Cardiac muscle cell (in vitro differentiated cells and primary cell): ENCODE measurements around the gene HOXB7. TPM values are rescaled to one million over a fixed set of nuclear protein-coding genes. Genes with fewer than 3 reads are reported as not detected.

Experiments used
- DNase-seq, 2 donors: peaks; one replicate each; pipeline versions ENCODE4 v3.0.0 to v3.0.0-alpha.2; 2010 to 2017; ENCODE audit warnings: low read depth in 1 of 2, low spot score in 1 of 2
- H3K27ac ChIP-seq: fragments of 200-600 bp; sonication (generic); 2 replicates; pipeline ENCODE4 v1.5.1; 2016
- H3K27me3 ChIP-seq: fragments of 200-600 bp; sonication (generic); 2 replicates; pipeline ENCODE4 v1.6.0; 2016; ENCODE audit warnings: control low read depth
- H3K36me3 ChIP-seq: fragments of 200-600 bp; sonication (generic); 2 replicates; pipeline ENCODE4 v1.5.1; 2016; ENCODE audit warnings: control low read depth
- H3K4me1 ChIP-seq: fragments of 200-600 bp; sonication (generic); 2 replicates; pipeline ENCODE4 v1.8.1; 2017; ENCODE audit warnings: low read depth, mild to moderate bottlenecking, mixed run types
- H3K4me3 ChIP-seq: fragments of 200-600 bp; sonication (generic); 2 replicates; pipeline ENCODE4 v1.5.1; 2016; ENCODE audit warnings: mild to moderate bottlenecking
- H3K9me3 ChIP-seq: fragments of 200-600 bp; sonication (generic); 2 replicates; pipeline ENCODE4 v1.5.1; 2017; ENCODE audit warnings: low read depth, mild to moderate bottlenecking, control low read depth
- polyA plus RNA-seq: library from polyadenylated mRNA; unstranded; fragments of >200 nt; fragmentation: Nextera tagmentation; extraction: Ambion mirVana; gene quantifications from 2 replicates; pipeline ENCODE4 v1.2.1, GENCODE V29; 2016
- total RNA-seq: library from RNA; depleted of rRNA; stranded (reverse); fragments of >200 nt; gene quantifications from 2 replicates; pipeline ENCODE4 v1.2.3, GENCODE V29; 2016
- TF ChIP-seq, protein P1 (sequence below): IDR thresholded peaks from 2 replicates; pipeline ENCODE4 v1.5.1; 2012; ENCODE audit warnings: low read depth, mild to moderate bottlenecking, low read length

HOXB7 gene
- total and polyA plus RNA-seq, 2 experiments from 2014 or later, result not detected

DNA sequence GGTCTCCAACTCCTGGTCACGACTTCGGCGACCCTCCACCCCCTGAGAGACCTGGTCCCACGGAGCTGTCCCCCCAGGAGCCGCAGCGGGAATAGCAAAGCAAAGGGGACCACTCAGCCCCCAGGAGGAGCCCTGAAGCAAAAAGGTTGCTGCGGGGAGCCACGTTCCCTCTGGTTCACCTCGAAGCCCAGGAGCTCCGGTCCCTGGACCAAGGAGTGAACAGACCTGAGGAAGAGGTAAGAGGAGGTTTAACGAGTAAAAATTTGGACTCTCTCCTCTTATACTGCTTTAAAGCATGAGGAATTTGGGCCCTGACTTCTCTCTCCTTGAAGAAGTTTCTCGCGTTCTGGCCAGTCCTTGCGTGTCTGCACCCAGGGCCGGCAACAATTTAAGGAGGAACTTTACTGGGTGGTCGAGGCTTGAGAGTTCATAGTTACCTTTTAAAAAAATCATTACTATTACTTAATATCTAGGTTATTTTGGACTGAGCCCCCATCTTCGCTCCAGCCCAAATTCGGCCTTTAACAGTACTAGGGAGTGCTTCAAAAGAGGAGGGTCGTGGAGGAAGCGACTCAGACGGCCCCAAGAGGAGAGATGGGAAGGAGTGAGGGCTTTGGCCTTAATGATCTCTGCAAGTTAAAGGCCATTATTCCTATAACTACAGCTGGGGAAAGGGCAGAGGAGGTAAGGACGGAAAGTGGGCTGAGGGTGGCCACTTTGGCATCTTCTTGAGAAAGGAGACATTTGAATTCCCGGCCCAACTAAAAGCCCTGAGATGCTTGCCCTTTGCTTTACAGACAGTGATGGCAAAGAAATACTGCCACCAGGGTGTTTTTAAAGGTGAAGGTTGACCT is 32.3 kb upstream of the HOXB7 start:
- Histone ChIP-seq H3K4me1 (no peaks in the 10 kb centered on the region), H3K9me3 (no peaks in the 10 kb centered on the region), H3K27ac (no peak overlapping the region), H3K4me3 (no peak overlapping the region), H3K36me3 (no peaks in the 10 kb centered on the region), H3K27me3 (peaks cover 100% of the 10 kb centered on the region)
- no peak for DNase-seq
- TF ChIP-seq, protein P1, sequence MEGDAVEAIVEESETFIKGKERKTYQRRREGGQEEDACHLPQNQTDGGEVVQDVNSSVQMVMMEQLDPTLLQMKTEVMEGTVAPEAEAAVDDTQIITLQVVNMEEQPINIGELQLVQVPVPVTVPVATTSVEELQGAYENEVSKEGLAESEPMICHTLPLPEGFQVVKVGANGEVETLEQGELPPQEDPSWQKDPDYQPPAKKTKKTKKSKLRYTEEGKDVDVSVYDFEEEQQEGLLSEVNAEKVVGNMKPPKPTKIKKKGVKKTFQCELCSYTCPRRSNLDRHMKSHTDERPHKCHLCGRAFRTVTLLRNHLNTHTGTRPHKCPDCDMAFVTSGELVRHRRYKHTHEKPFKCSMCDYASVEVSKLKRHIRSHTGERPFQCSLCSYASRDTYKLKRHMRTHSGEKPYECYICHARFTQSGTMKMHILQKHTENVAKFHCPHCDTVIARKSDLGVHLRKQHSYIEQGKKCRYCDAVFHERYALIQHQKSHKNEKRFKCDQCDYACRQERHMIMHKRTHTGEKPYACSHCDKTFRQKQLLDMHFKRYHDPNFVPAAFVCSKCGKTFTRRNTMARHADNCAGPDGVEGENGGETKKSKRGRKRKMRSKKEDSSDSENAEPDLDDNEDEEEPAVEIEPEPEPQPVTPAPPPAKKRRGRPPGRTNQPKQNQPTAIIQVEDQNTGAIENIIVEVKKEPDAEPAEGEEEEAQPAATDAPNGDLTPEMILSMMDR, result no peak

DNA sequence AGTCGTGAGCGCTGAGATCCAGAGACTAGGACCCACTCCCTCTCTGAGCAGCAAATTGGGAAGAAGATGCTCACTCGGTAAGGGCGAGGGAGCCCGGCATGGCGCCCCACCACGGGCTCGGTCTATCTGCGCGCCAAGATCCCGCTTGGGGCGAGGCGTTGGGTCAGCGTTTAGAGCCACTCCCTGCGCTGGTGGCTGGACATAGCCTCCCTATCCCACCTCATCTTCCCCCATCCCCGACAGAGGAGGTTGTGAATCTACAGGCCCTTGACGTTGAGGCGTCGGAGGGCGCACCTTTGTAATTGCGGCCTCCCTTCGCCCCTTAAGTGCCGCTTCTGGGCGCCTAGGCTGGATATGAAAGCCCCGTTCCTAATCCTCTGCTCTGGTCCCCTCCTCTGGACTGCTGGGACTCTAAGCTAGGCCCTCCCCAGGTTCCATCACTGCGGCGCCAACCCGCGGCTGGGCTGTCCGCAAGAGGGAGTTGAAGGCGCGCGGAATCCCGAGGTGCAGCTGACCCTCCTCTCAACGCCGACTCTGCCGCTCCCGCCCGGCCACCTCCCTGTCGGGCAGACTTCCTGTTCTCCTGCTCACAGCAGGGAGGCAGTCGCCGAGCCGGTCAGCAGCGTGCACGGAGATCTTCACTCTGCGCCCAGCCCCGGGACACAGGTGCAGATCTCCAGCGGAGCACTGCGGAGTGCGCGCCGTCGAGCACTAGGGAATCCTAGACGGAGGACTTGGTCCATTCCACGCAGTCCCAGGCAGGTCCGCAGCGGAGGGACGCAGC is 31.4 kb upstream of the HOXB7 start:
- Histone ChIP-seq H3K27me3 (peaks cover 100% of the 10 kb centered on the region), H3K4me3 (no peak overlapping the region), H3K27ac (no peak overlapping the region), H3K36me3 (no peaks in the 10 kb centered on the region), H3K4me1 (no peaks in the 10 kb centered on the region), H3K9me3 (no peaks in the 10 kb centered on the region)
- TF ChIP-seq, protein P1, result no peak
- DNase-seq, result no peak

DNA sequence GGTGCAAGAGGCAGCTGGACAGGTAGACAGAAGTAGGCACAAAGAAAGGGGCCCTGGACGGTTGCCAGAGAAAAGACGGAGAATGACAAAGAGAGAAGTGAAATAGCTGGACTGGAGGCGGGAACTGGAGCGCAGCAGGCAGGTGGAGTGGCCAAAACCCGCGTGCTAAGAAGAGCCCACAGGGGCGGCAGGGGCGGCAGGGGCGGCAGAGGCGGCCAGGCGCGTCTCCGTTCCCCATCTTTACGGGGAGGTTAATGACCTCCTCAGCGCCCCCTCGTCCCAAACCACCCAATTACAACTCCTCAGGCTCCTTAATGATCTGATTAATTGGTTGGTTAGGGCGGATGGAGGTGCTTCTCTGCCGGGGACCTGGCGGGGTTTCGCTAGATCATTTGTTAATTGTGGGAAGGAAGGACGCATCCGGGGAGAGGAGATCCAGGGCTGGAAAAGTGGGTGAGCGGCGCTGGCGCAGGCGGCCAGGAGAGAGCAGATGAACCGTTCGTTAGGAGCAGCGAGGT is 30.8 kb upstream of the HOXB7 start:
- Histone ChIP-seq H3K27me3 (peaks cover 100% of the 10 kb centered on the region), H3K4me1 (no peaks in the 10 kb centered on the region), H3K27ac (no peak overlapping the region), H3K4me3 (no peak overlapping the region), H3K9me3 (no peaks in the 10 kb centered on the region), H3K36me3 (no peaks in the 10 kb centered on the region)
- TF ChIP-seq, protein P1, result no peak
- no peak for DNase-seq

DNA sequence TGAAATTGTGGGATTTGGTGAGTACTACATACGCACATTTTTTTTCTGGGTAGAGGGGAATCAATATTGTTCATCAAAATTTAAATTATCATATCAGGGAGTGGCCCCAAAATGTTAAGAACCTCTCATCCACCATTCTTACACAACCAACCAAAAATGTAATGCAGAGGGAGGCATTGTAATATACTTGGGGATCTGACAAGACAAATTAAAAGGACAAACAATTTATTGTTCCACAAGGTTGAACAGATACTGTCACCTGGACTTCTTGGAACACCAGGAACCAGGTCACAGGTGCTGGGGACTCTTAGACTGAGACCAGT is 30.0 kb upstream of the HOXB7 start:
- no peak for DNase-seq
- H3K9me3 ChIP-seq, result no peaks in the 10 kb centered on the region
- peaks cover 100% of the 10 kb centered on the region for H3K27me3 ChIP-seq
- H3K4me1 ChIP-seq, result no peaks in the 10 kb centered on the region
- TF ChIP-seq, protein P1, result no peak
- H3K4me3 ChIP-seq, result no peak overlapping the region
- no peaks in the 10 kb centered on the region for H3K36me3 ChIP-seq
- H3K27ac ChIP-seq, result no peak overlapping the region

DNA sequence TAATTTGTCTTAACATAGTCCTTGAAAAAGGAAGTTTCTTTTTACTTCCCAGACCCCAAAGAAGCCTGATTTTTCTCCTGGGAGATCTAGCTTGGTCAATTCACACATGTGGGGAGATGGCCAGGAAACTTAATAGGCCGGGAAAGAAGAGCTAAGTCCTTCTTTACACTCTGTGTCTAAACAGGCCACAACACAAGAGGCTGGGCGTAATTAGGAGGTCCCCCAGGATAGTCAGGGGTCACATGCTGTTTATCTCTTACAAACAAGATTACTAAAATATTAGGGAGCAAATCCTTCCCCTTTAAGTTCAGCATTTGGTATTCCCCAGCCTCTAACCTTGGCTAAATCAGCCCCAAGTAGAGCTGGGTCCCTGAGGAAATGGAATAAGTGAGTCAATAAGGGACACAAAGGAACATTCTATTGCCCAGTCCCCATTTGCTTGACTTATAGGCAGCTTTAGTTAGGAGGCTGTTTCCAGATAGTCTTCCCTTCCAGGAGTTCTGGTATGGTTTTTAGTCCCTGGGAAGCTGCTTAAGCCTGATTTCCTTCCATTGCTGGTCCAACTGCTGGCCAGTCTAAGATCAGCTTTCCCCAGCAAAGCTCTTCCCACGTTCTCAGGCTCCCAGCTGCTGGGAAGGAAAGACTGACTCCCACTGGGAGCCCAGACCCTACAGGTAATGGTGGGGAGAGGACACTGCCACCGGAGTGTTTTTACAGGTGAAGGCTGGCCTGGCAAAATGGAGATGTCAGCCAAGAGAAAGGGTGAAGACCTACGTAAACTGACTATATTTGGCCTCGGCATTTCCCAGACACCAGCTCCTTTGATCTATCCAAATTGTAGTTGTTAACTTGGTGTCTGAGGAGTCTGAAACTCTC is 29.4 kb upstream of the HOXB7 start:
- Histone ChIP-seq H3K36me3 (no peaks in the 10 kb centered on the region), H3K27ac (no peak overlapping the region), H3K4me3 (no peak overlapping the region), H3K4me1 (no peaks in the 10 kb centered on the region), H3K9me3 (no peaks in the 10 kb centered on the region), H3K27me3 (peaks cover 100% of the 10 kb centered on the region)
- TF ChIP-seq, protein P1, result no peak
- DNase-seq, result no peak
